ENCODE data around the gene GNAI1.

Gene GNAI1

GRCh38 chr7:80257756-80258155 is 123.1 kb downstream of the GNAI1 start:
- Histone ChIP-seq H3K27me3 (ENCODE audit: insufficient read depth, low read depth, severe bottlenecking) (no peaks in the 10 kb centered on the region), H3K4me3 (ENCODE audit: low read depth, low read length) (no peak overlapping the region), H3K9me3 (ENCODE audit: severe bottlenecking) (no peaks in the 10 kb centered on the region), H3K27ac (no peak overlapping the region), H3K36me3 (no peaks in the 10 kb centered on the region)
- TF ChIP-seq CTCF (IDR thresholded peaks at IDR 0.05; ENCODE audit: low read depth, low read length) = no peak
- DNase-seq = no peak

- Histone ChIP-seq H3K36me3 (no peaks in the 10 kb centered on the region), H3K27me3 (ENCODE audit: insufficient read depth, low read depth, severe bottlenecking) (no peaks in the 10 kb centered on the region), H3K9me3 (ENCODE audit: severe bottlenecking) (no peaks in the 10 kb centered on the region), H3K27ac (no peak overlapping the region), H3K4me3 (ENCODE audit: low read depth, low read length) (no peak overlapping the region)
- DNase-seq = no peak
- no peak for TF ChIP-seq CTCF (IDR thresholded peaks at IDR 0.05; ENCODE audit: low read depth, low read length)
Observed at GRCh38 chr7:80260606-80261005, 126.0 kb downstream of the GNAI1 start.

GRCh38 chr7:80263333-80263732 is 128.7 kb downstream of the GNAI1 start:
- Histone ChIP-seq H3K9me3 (ENCODE audit: severe bottlenecking) (no peaks in the 10 kb centered on the region), H3K27ac (no peak overlapping the region), H3K27me3 (ENCODE audit: insufficient read depth, low read depth, severe bottlenecking) (no peaks in the 10 kb centered on the region), H3K36me3 (no peaks in the 10 kb centered on the region), H3K4me3 (ENCODE audit: low read depth, low read length) (no peak overlapping the region)
- no peak for DNase-seq
- no peak for TF ChIP-seq CTCF (IDR thresholded peaks at IDR 0.05; ENCODE audit: low read depth, low read length)

GRCh38 chr7:80263821-80264220 is 129.2 kb downstream of the GNAI1 start:
- Histone ChIP-seq H3K36me3 (no peaks in the 10 kb centered on the region), H3K27me3 (ENCODE audit: insufficient read depth, low read depth, severe bottlenecking) (no peaks in the 10 kb centered on the region), H3K9me3 (ENCODE audit: severe bottlenecking) (no peaks in the 10 kb centered on the region), H3K27ac (no peak overlapping the region), H3K4me3 (ENCODE audit: low read depth, low read length) (no peak overlapping the region)
- no peak for DNase-seq
- TF ChIP-seq CTCF (IDR thresholded peaks at IDR 0.05; ENCODE audit: low read depth, low read length) = no peak

DNA sequence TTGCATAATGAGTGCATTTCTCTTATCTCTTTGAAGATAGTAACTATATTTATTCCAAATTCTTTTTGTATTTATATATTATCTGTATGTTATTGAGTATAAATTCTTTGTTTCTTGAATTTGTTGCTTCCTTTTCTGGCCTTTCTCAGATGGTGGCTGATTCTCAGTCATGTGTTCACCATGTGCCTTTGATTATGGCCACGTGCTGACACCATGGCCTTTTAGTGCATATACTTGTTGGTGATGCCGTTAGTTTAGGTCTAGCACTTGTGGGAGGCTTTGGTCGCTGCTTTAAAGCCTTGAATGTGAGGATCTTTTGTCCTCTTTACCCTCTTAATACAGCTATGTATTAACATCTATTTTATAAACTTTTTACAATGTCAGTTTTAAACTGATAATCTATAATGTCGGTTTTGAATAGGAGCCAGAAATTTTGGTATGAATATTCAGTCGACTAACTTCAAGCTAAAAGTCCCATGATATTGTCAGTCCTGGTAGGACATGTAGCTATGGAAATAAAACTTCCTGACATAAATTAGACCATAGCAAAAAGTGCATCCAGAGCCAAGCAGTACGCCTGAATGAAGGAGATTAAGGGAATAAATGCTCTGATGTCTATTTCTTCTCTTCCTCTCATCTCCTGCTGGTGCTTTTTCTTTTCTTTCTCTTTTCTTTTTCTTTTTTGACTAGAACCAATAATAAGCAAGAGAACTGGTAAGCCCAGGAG is 130.3 kb downstream of the GNAI1 start:
- H3K27me3 ChIP-seq (ENCODE audit: insufficient read depth, low read depth, severe bottlenecking) = no peaks in the 10 kb centered on the region
- no peaks in the 10 kb centered on the region for H3K36me3 ChIP-seq
- TF ChIP-seq CTCF (IDR thresholded peaks at IDR 0.05; ENCODE audit: low read depth, low read length) = no peak
- H3K27ac ChIP-seq = no peak overlapping the region
- H3K4me3 ChIP-seq (ENCODE audit: low read depth, low read length) = no peak overlapping the region
- no peaks in the 10 kb centered on the region for H3K9me3 ChIP-seq (ENCODE audit: severe bottlenecking)
- no peak for DNase-seq

Data from WERI-Rb-1 (cell line).